ENCODE measurements around the gene FAM229A. TPM values are rescaled to one million over a fixed set of nuclear protein-coding genes. Genes with fewer than 3 reads are reported as not detected.
A peak's percentile ranks its signal among the peaks of the same experiment; 100 is the strongest.

The FAM229A gene
- polyA plus RNA-seq, 3 donors, result 19.9 TPM; not detected in 2

DNA sequence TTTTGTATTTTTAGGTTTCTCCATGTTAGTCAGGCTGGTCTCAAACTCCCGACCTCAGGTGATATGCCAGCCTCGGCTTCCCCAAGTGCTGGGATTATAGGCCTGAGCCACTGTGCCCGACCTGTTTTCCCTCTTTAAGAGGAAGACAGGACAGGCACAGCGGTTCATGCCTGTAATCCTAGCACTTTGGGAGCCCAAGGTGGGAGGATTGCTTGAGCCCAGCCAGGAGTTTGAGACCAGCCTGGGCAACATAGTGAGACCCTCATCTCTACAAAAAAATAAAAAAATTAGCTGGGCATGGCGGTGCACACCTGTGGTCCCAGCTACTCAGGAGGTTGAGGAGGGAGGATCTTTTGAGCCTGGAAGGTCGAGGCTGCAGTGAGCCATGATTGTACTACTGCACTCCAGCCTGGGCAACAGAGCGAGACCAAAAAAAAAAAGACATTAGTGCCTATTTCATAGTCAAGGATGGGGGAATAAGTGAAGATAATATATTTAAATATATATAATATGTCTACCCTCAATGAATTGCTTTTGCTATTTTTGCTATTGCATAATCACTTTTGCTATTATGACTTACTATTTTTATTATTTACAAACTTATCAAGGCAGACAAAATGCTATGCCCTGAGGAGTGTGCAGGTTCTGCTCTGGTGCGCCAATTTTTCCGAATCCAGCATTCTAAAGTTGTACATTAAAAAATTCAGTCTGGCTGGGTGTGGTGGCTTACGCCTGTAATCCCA lies 44.0 kb downstream of the FAM229A start:
- peaks cover 45 to 68% of the 10 kb centered on the region in 2 donors for H3K36me3 ChIP-seq (replicated peaks in 1 of 2; ENCODE audit: control insufficient read depth in 1 of 2, insufficient read depth in 2 of 2, low read length in 2 of 2)
- peaks cover 41 to 70% of the 10 kb centered on the region in 2 donors for H3K36me3 Mint-ChIP-seq
- H3K4me2 ChIP-seq (replicated peaks; ENCODE audit: extremely low read depth, low read length, poor library complexity, severe bottlenecking), result no peak overlapping the region
- H3K4me1 Mint-ChIP-seq, result peaks cover 4% of the 10 kb centered on the region
- H3K27me3 ChIP-seq (ENCODE audit: control insufficient read depth in 2 of 2, insufficient read depth in 2 of 2, low read length in 2 of 2), result no peaks in the 10 kb centered on the region
- H3K27me3 Mint-ChIP-seq (ENCODE audit: low read depth in 3 of 3), result peaks cover 0 to 2% (median 1%) of the 10 kb centered on the region in 3 donors
- H3K9me3 Mint-ChIP-seq, result peaks cover 0 to 1% (median 0%) of the 10 kb centered on the region in 7 donors
- DNase-seq, result no peak
- no peak overlapping the region for H3K9ac ChIP-seq (ENCODE audit: insufficient read depth, low read length, poor library complexity, severe bottlenecking)
- H3K27ac Mint-ChIP-seq, result peak overlapping the region in 2 of 7 donors; percentile 22 to 43
- H3K4me3 ChIP-seq (replicated peaks in 1 of 3; ENCODE audit: low read depth in 2 of 3, low read length in 3 of 3), result no peak overlapping the region
- TF ChIP-seq, protein P1, sequence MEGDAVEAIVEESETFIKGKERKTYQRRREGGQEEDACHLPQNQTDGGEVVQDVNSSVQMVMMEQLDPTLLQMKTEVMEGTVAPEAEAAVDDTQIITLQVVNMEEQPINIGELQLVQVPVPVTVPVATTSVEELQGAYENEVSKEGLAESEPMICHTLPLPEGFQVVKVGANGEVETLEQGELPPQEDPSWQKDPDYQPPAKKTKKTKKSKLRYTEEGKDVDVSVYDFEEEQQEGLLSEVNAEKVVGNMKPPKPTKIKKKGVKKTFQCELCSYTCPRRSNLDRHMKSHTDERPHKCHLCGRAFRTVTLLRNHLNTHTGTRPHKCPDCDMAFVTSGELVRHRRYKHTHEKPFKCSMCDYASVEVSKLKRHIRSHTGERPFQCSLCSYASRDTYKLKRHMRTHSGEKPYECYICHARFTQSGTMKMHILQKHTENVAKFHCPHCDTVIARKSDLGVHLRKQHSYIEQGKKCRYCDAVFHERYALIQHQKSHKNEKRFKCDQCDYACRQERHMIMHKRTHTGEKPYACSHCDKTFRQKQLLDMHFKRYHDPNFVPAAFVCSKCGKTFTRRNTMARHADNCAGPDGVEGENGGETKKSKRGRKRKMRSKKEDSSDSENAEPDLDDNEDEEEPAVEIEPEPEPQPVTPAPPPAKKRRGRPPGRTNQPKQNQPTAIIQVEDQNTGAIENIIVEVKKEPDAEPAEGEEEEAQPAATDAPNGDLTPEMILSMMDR (IDR thresholded peaks at IDR 0.05), result no peak
- no peaks in the 10 kb centered on the region for H3K9me3 ChIP-seq (replicated peaks in 1 of 2; ENCODE audit: control insufficient read depth in 1 of 2, insufficient read depth in 1 of 2, low read length in 2 of 2)
- peaks cover 11% of the 10 kb centered on the region for H3K79me2 ChIP-seq (ENCODE audit: insufficient read depth, low read length)
- peaks cover 38% of the 10 kb centered on the region for H4K20me1 ChIP-seq (ENCODE audit: insufficient read depth, low read length)
- no peak overlapping the region for H2AFZ ChIP-seq (ENCODE audit: insufficient read depth, low read depth, low read length, poor library complexity, severe bottlenecking)
- H3K27ac ChIP-seq (ENCODE audit: low read depth in 1 of 2, low read length in 2 of 2), result no peak overlapping the region
- 100% methylated on average over 6 of the region's 10 CpGs for WGBS (ENCODE audit: insufficient coverage)
- no peaks in the 10 kb centered on the region for H3K4me1 ChIP-seq (ENCODE audit: control insufficient read depth in 1 of 2, insufficient read depth in 2 of 2, low read length in 2 of 2)
- no peak overlapping the region for H3K4me3 Mint-ChIP-seq
- intact Hi-C loops (cut with micrococcal nuclease), result no loop called here

DNA sequence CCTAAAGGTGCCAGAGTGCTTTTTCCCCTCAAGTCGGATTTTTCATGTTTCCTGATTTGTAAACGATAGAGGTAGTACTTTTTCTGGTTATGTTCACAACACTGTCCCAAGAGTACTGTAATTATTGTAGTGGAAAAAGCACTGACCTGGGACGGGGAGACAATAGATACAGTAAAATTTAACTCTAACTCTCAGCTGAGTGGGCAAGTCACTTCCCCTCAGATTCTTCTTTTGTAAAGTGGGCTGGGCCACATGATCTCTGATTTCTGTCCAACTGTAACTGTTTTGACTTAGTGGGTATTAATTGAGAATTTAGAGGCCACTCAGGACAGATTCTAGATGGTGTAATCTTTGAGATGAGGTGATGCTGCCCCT lies 45.4 kb downstream of the FAM229A start:
- no peak overlapping the region for H3K4me3 Mint-ChIP-seq
- DNase-seq, result no peak

More for the DNA sequence above, 45.4 kb downstream of the FAM229A start:
- H3K4me1 ChIP-seq (ENCODE audit: control insufficient read depth in 1 of 2, insufficient read depth in 2 of 2, low read length in 2 of 2), result no peaks in the 10 kb centered on the region
- no peak overlapping the region for H2AFZ ChIP-seq (ENCODE audit: insufficient read depth, low read depth, low read length, poor library complexity, severe bottlenecking)
- Mint-ChIP-seq H3K36me3 (peaks cover 35 to 59% of the 10 kb centered on the region in 2 donors), H3K4me1 (peaks cover 5% of the 10 kb centered on the region), H3K27me3 (ENCODE audit: low read depth in 3 of 3) (no peaks in the 10 kb centered on the region), H3K27ac (peak overlapping the region in 2 of 7 donors; percentile 37 to 57), H3K9me3 (peaks cover 0 to 1% (median 0%) of the 10 kb centered on the region in 7 donors)
- H3K27ac ChIP-seq (ENCODE audit: low read depth in 1 of 2, low read length in 2 of 2), result no peak overlapping the region
- H4K20me1 ChIP-seq (ENCODE audit: insufficient read depth, low read length), result peaks cover 40% of the 10 kb centered on the region
- no CpG with 5 or more reads among the region's 3 CpGs for WGBS (ENCODE audit: insufficient coverage)
- H3K4me2 ChIP-seq (replicated peaks; ENCODE audit: extremely low read depth, low read length, poor library complexity, severe bottlenecking), result no peak overlapping the region
- no peak overlapping the region for H3K4me3 ChIP-seq (replicated peaks in 1 of 3; ENCODE audit: low read depth in 2 of 3, low read length in 3 of 3)
- no peaks in the 10 kb centered on the region for H3K27me3 ChIP-seq (ENCODE audit: control insufficient read depth in 2 of 2, insufficient read depth in 2 of 2, low read length in 2 of 2)
- TF ChIP-seq, protein P1 (IDR thresholded peaks at IDR 0.05), result no peak
- H3K79me2 ChIP-seq (ENCODE audit: insufficient read depth, low read length), result peaks cover 17% of the 10 kb centered on the region
- no peaks in the 10 kb centered on the region for H3K9me3 ChIP-seq (replicated peaks in 1 of 2; ENCODE audit: control insufficient read depth in 1 of 2, insufficient read depth in 1 of 2, low read length in 2 of 2)
- H3K9ac ChIP-seq (ENCODE audit: insufficient read depth, low read length, poor library complexity, severe bottlenecking), result no peak overlapping the region
- H3K36me3 ChIP-seq (replicated peaks in 1 of 2; ENCODE audit: control insufficient read depth in 1 of 2, insufficient read depth in 2 of 2, low read length in 2 of 2), result peaks cover 43 to 55% of the 10 kb centered on the region in 2 donors
- intact Hi-C loops (cut with micrococcal nuclease), result no loop called here

Measured in CD14-positive monocyte (primary cell).